ENCODE data around the gene ADRA2B.

ADRA2B gene

DNA sequence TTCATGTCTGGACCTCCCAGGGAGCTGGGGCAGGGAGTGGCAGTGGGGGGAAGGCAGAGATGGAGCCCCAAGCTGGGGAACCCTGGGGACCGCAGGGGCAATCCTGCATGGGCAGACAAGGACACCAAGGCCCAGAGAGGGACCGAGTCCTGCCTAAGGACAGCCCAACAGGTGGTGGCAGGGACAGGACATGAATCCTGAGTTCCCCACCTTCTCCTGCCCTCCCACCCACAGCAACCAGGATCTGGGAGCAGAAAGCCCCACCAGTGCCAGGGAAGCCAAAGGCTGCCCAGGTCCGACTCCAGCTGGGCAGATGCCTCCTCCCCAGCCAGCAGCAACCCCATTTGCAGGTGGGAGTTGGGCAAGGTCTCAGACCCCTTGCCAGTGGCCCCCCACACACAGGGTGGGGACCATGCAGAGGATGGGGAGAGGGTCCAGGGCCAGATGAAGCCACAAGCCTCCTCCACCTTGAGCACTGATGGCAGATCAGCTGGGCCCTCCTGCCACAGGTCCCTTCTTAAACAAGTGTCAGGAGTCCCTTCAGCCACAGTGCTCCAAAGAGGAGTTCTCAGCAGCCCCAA lies 6.3 kb downstream of the ADRA2B start:
- DNase-seq (ENCODE audit: low read depth): no peak
- H3K4me3 ChIP-seq (ENCODE audit: low read length): no peak overlapping the region
- no peak for TF ChIP-seq CTCF (conservative IDR thresholded peaks at IDR 0.05; ENCODE audit: low read depth, low read length)

DNA sequence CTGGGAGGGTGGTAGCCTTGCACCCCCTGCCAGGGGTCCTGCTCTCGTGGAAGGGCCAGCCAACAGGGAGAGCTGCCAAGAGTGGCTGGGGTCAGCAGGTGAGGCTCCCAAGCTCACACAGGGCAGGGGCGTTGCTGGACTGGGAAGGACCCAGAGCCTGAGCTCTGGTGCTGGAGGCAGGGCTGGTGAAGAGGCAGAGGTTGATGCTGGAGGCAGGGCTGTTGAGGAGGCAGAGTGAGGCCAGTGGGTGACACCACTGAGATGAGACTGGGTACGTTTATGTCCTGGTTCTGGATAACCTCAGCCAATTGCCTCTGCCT lies 7.0 kb downstream of the ADRA2B start:
- no peak overlapping the region for H3K4me3 ChIP-seq (ENCODE audit: low read length)
- no peak for DNase-seq (ENCODE audit: low read depth)
- TF ChIP-seq CTCF (conservative IDR thresholded peaks at IDR 0.05; ENCODE audit: low read depth, low read length): no peak

- H3K4me3 ChIP-seq (ENCODE audit: low read length): no peak overlapping the region
- no peak for DNase-seq (ENCODE audit: low read depth)
- no peak for TF ChIP-seq CTCF (conservative IDR thresholded peaks at IDR 0.05; ENCODE audit: low read depth, low read length)
Measured at GRCh38 chr2:96108541-96109360, 7.6 kb downstream of the ADRA2B start.

- TF ChIP-seq CTCF (conservative IDR thresholded peaks at IDR 0.05; ENCODE audit: low read depth, low read length): no peak
- H3K4me3 ChIP-seq (ENCODE audit: low read length): no peak overlapping the region
- no peak for DNase-seq (ENCODE audit: low read depth)
Measured at GRCh38 chr2:96108151-96108540, 8.2 kb downstream of the ADRA2B start.

DNA sequence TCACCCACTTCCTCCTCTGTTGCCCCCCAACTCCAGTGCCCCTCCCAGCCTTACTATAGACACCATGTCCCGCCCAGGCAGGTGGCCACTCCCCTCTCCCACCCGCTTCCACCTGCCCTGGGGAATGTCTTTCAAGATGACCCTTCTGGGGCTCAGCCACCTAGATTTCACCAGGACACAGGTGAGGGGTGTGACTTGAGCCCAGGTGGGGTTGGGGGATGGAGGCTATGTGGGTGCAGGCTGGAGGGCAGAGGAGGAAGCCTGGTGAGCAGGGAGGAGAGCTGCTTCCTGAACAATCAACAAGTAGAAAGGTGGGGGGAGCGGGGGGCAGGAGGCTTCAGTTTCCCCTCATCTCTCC lies 8.7 kb downstream of the ADRA2B start:
- no peak overlapping the region for H3K4me3 ChIP-seq (ENCODE audit: low read length)
- no peak for DNase-seq (ENCODE audit: low read depth)
- TF ChIP-seq CTCF (conservative IDR thresholded peaks at IDR 0.05; ENCODE audit: low read depth, low read length): no peak

GRCh38 chr2:96106991-96107707 lies 9.2 kb downstream of the ADRA2B start:
- DNase-seq (ENCODE audit: low read depth): no peak
- TF ChIP-seq CTCF (conservative IDR thresholded peaks at IDR 0.05; ENCODE audit: low read depth, low read length): no peak
- no peak overlapping the region for H3K4me3 ChIP-seq (ENCODE audit: low read length)

Data from retinal pigment epithelial cell (primary cell).